Right lobe of liver (tissue), 6 donors: Measurements from ENCODE around the gene MIER2. TPM values are rescaled to one million over a fixed set of nuclear protein-coding genes. Genes with fewer than 3 reads are reported as not detected.

ENCODE experiments used
- ATAC-seq, 4 donors: fragments of 200-7000 bp; cut with Tn5 transposase; one replicate each; pipeline ENCODE4 v1.9.1; 2020; ENCODE audit warnings: mild to moderate bottlenecking in 4 of 4, moderate library complexity in 4 of 4
- DNase-seq, 3 donors: peaks; one replicate each; pipeline ENCODE4 v3.0.0-alpha.2; 2020
- H3K27ac ChIP-seq, 3 donors: fragments of 200-600 bp; one replicate each; pipeline ENCODE4 v1.8.0; 2022
- H3K27me3 ChIP-seq, 2 donors: fragments of 200-600 bp; one replicate each; pipeline ENCODE4 v1.8.0; 2022
- H3K36me3 ChIP-seq, 4 donors: fragments of 200-600 bp; sonication (generic) in 1 of 4; one replicate each; pipeline versions ENCODE4 v1.5.1 to v1.8.0; 2017 to 2022; ENCODE audit warnings: control low read depth in 1 of 4
- H3K4me1 ChIP-seq, 4 donors: fragments of 200-600 bp; sonication (generic) in 1 of 4; one replicate each; pipeline versions ENCODE4 v1.5.1 to v1.8.0; 2017 to 2022; ENCODE audit warnings: control low read depth in 1 of 4
- H3K4me3 ChIP-seq, 3 donors: fragments of 200-600 bp; one replicate each; pipeline ENCODE4 v1.8.0; 2022
- H3K9me3 ChIP-seq, 4 donors: fragments of 200-600 bp; sonication (generic) in 1 of 4; one replicate each; pipeline versions ENCODE4 v1.5.1 to v1.8.0; 2017 to 2022; ENCODE audit warnings: control low read depth in 1 of 4
- CTCF ChIP-seq, 4 donors: fragments of 200-600 bp in 3 of 4; fragments of 450-650 bp in 1 of 4; IDR thresholded peaks; one replicate each; pipeline versions ENCODE4 v1.5.1 to v1.8.0; 2016 to 2022; ENCODE audit warnings: antibody characterized with exemption in 4 of 4, mild to moderate bottlenecking in 2 of 4
- POLR2A ChIP-seq: fragments of 450-650 bp; IDR thresholded peaks from one replicate; pipeline ENCODE4 v1.6.1; 2017; ENCODE audit warnings: antibody characterized with exemption, mild to moderate bottlenecking
- WGBS: methylation state at CpG from one replicate; pipeline ENCODE4 v1.1.6; 2018; ENCODE audit warnings: low coverage, low lambda C conversion rate; ENCODE audit not compliant: insufficient coverage; ENCODE audit errors: missing lambda C conversion rate; 5-methylcytosine and 5-hydroxymethylcytosine counted together
- intact Hi-C, 2 donors: fragments of 100-400 bp; cut with DNase I; formaldehyde crosslinking; loops; one replicate each; pipeline versions ENCODE4 v1.11.2 to v1.14.1; 2022
- total RNA-seq, 6 experiments: library from RNA; depleted of rRNA in 2 of 6; stranded (reverse); fragments of >200 nt in 2 of 6; fragmentation: NEBNext Ultra II Directional in 3 of 6; extraction: Animal tissue kit (Norgen Biotek cat#: 25700) in 3 of 6; gene quantifications; one replicate each; pipeline versions ENCODE4 v1.1.0 to v1.2.4, GENCODE V29; 2016 to 2023
- donor health status: DM: no; HTN: yes; CAD: no.
- donor health status: DM: no; HTN: no; CAD: no.
- donor health status: DM: no; HTN: no; CAD: no.
- donor health status: DM: no; HTN: yes; CAD: no.
- donor health status: DM: no; HTN: yes; CAD: no.

Gene MIER2
- total RNA-seq, 6 experiments from 2014 or later: 3.1 to 7.3 (median 4.5) TPM

- no peak for TF ChIP-seq CTCF (IDR thresholded peaks at IDR 0.05)
- no peak for TF ChIP-seq POLR2A
- Histone ChIP-seq H3K4me1 (no peaks in the 10 kb centered on the region), H3K27ac (no peak overlapping the region), H3K9me3 (no peaks in the 10 kb centered on the region), H3K36me3 (peaks cover 0 to 12% (median 4%) of the 10 kb centered on the region in 4 donors), H3K27me3 (no peaks in the 10 kb centered on the region), H3K4me3 (no peak overlapping the region)
- intact Hi-C loops: no loop called here
- DNase-seq (no peak), ATAC-seq (no peak)
- 95% methylated on average over 7 of the region's 26 CpGs for WGBS
Observed at GRCh38 chr19:307111-307531, 37.5 kb downstream of the MIER2 start.

GRCh38 chr19:306151-306900 is 38.3 kb downstream of the MIER2 start:
- peaks cover 0 to 12% (median 3%) of the 10 kb centered on the region in 4 donors for H3K36me3 ChIP-seq
- peak in 1 of 4 donors; percentile 14 for ATAC-seq
- H3K4me3 ChIP-seq: no peak overlapping the region
- WGBS: 97% methylated on average over 11 of the region's 50 CpGs
- no peak for DNase-seq
- H3K27me3 ChIP-seq: no peaks in the 10 kb centered on the region
- H3K9me3 ChIP-seq: no peaks in the 10 kb centered on the region
- no peaks in the 10 kb centered on the region for H3K4me1 ChIP-seq
- intact Hi-C loops: no loop called here
- no peak overlapping the region for H3K27ac ChIP-seq
- TF ChIP-seq CTCF (IDR thresholded peaks at IDR 0.05) (no peak), POLR2A (no peak)

GRCh38 chr19:305240-306150 is 39.1 kb downstream of the MIER2 start:
- DNase-seq: no peak
- Histone ChIP-seq H3K9me3 (no peaks in the 10 kb centered on the region), H3K36me3 (peaks cover 0 to 12% (median 1%) of the 10 kb centered on the region in 4 donors), H3K4me1 (no peaks in the 10 kb centered on the region), H3K27me3 (no peaks in the 10 kb centered on the region), H3K27ac (no peak overlapping the region), H3K4me3 (no peak overlapping the region)
- ATAC-seq: no peak
- TF ChIP-seq POLR2A (no peak), CTCF (IDR thresholded peaks at IDR 0.05) (no peak)
- 91% methylated on average over 22 of the region's 43 CpGs for WGBS
- intact Hi-C loops: no loop called here

- H3K27me3 ChIP-seq: peaks cover 7 to 16% of the 10 kb centered on the region in 2 donors
- WGBS: 72% methylated on average over 20 of the region's 22 CpGs
- H3K36me3 ChIP-seq: no peaks in the 10 kb centered on the region
- ATAC-seq (peak; percentile 69 to 84 (median 73)), DNase-seq (peak in 1 of 3 donors; percentile 46)
- no peaks in the 10 kb centered on the region for H3K9me3 ChIP-seq
- H3K27ac ChIP-seq: no peak overlapping the region
- H3K4me3 ChIP-seq: no peak overlapping the region
- TF ChIP-seq POLR2A (no peak), CTCF (IDR thresholded peaks at IDR 0.05) (no peak)
- H3K4me1 ChIP-seq: no peaks in the 10 kb centered on the region
- intact Hi-C loops: no loop called here
Observed at GRCh38 chr19:296476-297225, 47.9 kb downstream of the MIER2 start.
